GM12878 (cell line): ENCODE results near the gene NACC1. TPM values are rescaled to one million over a fixed set of nuclear protein-coding genes. Genes with fewer than 3 reads are reported as not detected.
A peak's percentile ranks its signal among the peaks of the same experiment; 100 is the strongest.

Source experiments
- ATAC-seq: fragments of 200-7000 bp; cut with Tn5 transposase; 3 replicates; pipeline ENCODE4 v1.9.1; 2020; ENCODE audit warnings: mild to moderate bottlenecking, moderate library complexity
- BruUV-seq: library from RNA; stranded (reverse); fragments of 400-500 nt; replicated peaks from 2 replicates; lab custom pipeline; 2021; lab: Mats Ljungman, UMichigan
- CTCF ChIA-PET: fragments of 300-600 bp; sonication (Branson Sonifier 250); formaldehyde crosslinking; extraction: SDS; loops from one replicate; lab custom pipeline; 2021; ENCODE audit warnings: inconsistent platforms; lab: Yijun Ruan, JAX
- POLR2A ChIA-PET: fragments of 350-600 bp; formaldehyde crosslinking; extraction: SDS; loops from one replicate; lab custom pipeline; 2021; ENCODE audit warnings: inconsistent platforms; lab: Charles Lee
- RAD21 ChIA-PET: fragments of 300-600 bp; sonication (Branson Sonifier 250); formaldehyde crosslinking; loops from one replicate; lab custom pipeline; 2023; ENCODE audit warnings: antibody characterized with exemption; ENCODE audit not compliant: unreplicated experiment; lab: Charles Lee
- SMC1A ChIA-PET: fragments of 300-600 bp; sonication (Branson Sonifier 250); formaldehyde crosslinking; loops from one replicate; lab custom pipeline; 2023; ENCODE audit not compliant: unreplicated experiment, uncharacterized antibody; lab: Charles Lee
- DNase-seq: peaks from one replicate; pipeline ENCODE4 v3.0.0-alpha.2; 2011; ENCODE audit warnings: low read depth, low spot score
- FAIRE-seq: peaks from 3 replicates; lab custom pipeline; 2011; peaks lifted over from hg19 to GRCh38; lab: Jason Lieb, UNC
- H2AFZ ChIP-seq: 2 replicates; pipeline ENCODE4 v1.6.0; 2011; ENCODE audit warnings: low read depth, low read length, control low read depth; ENCODE audit not compliant: control insufficient read depth
- H3K27ac ChIP-seq: 2 replicates; pipeline ENCODE4 v1.5.1; 2011; ENCODE audit warnings: control low read depth; ENCODE audit not compliant: control insufficient read depth, insufficient read depth
- H3K27me3 ChIP-seq, 2 experiments: replicated peaks in 1 of 2; 2 replicates each; pipeline versions ENCODE4 v1.6.0 to v1.6.1; 2011; ENCODE audit warnings: low read length in 1 of 2; ENCODE audit not compliant: control insufficient read depth in 2 of 2, insufficient read depth in 2 of 2
- H3K36me3 ChIP-seq, 2 experiments: 2 replicates each; pipeline ENCODE4 v1.5.1; 2011; ENCODE audit warnings: low read length in 1 of 2; ENCODE audit not compliant: control insufficient read depth in 2 of 2, insufficient read depth in 2 of 2
- H3K4me1 ChIP-seq: 2 replicates; pipeline ENCODE4 v1.6.1; 2011; ENCODE audit warnings: mild to moderate bottlenecking, low read length, moderate library complexity, mixed read lengths; ENCODE audit not compliant: control insufficient read depth, insufficient read depth
- H3K4me2 ChIP-seq: 2 replicates; pipeline ENCODE4 v1.6.0; 2011; ENCODE audit warnings: control low read depth; ENCODE audit not compliant: control insufficient read depth, insufficient read depth
- H3K4me3 ChIP-seq: fragments of 200-600 bp; sonication (generic); 2 replicates; pipeline ENCODE4 v1.5.1; 2016
- H3K79me2 ChIP-seq: 2 replicates; pipeline ENCODE4 v1.6.0; 2011; ENCODE audit warnings: low read length; ENCODE audit not compliant: control insufficient read depth, insufficient read depth
- H3K9ac ChIP-seq: 2 replicates; pipeline ENCODE4 v1.8.0; 2011; ENCODE audit warnings: low read length, control low read depth, mixed read lengths; ENCODE audit not compliant: control insufficient read depth, insufficient read depth
- H3K9me3 ChIP-seq: replicated peaks from 3 replicates; pipeline ENCODE4 v1.5.1; 2011; ENCODE audit warnings: mild to moderate bottlenecking, low read length; ENCODE audit not compliant: control insufficient read depth, insufficient read depth
- H4K20me1 ChIP-seq: 2 replicates; pipeline ENCODE4 v1.6.0; 2011; ENCODE audit not compliant: control insufficient read depth, insufficient read depth
- BMI1 ChIP-seq: fragments of 450-650 bp; IDR thresholded peaks from 2 replicates; pipeline ENCODE4 v1.6.1; 2016; ENCODE audit warnings: mild to moderate bottlenecking, moderate library complexity, borderline replicate concordance
- CBFB ChIP-seq: IDR thresholded peaks from 2 replicates; pipeline ENCODE4 v1.6.1; 2016; ENCODE audit warnings: antibody characterized with exemption, low read depth
- EED ChIP-seq: sonication (generic); IDR thresholded peaks from 2 replicates; pipeline ENCODE4 v1.6.1; 2016; ENCODE audit warnings: antibody characterized with exemption, low read depth
- ETV6 ChIP-seq, 2 experiments: fragments of 450-650 bp in 1 of 2; IDR thresholded peaks in 1 of 2; conservative IDR thresholded peaks in 1 of 2; 2 replicates each; pipeline ENCODE4 v1.6.1; 2014; ENCODE audit warnings: antibody characterized with exemption in 1 of 2, borderline replicate concordance in 1 of 2, low read depth in 1 of 2, mild to moderate bottlenecking in 1 of 2, moderate library complexity in 1 of 2
- GABPA ChIP-seq: IDR thresholded peaks from 2 replicates; pipeline ENCODE4 v1.6.1; 2014; ENCODE audit warnings: antibody characterized with exemption, low read depth, mild to moderate bottlenecking, inconsistent platforms
- GATAD2B ChIP-seq: fragments of 450-650 bp; conservative IDR thresholded peaks from 2 replicates; pipeline ENCODE4 v1.6.1; 2017; ENCODE audit warnings: low read depth, mild to moderate bottlenecking, moderate library complexity
- HDAC6 ChIP-seq: fragments of 200-600 bp; sonication (generic); IDR thresholded peaks from one replicate; pipeline ENCODE4 v1.8.0; 2017; ENCODE audit warnings: antibody characterized with exemption; ENCODE audit not compliant: unreplicated experiment
- RFX5 ChIP-seq: IDR thresholded peaks from 2 replicates; pipeline ENCODE4 v1.6.1; 2011; ENCODE audit warnings: low read depth, low read length, improper control_type of control experiment
- SUZ12 ChIP-seq: fragments of 200-600 bp; sonication (generic); IDR thresholded peaks from one replicate; pipeline ENCODE4 v1.6.1; 2018; ENCODE audit warnings: antibody characterized with exemption, mild to moderate bottlenecking; ENCODE audit not compliant: unreplicated experiment
- TAF1 ChIP-seq: IDR thresholded peaks from 2 replicates; pipeline ENCODE4 v1.6.1; 2011; ENCODE audit warnings: mild to moderate bottlenecking, low read depth, low read length, borderline replicate concordance
- WGBS: methylation state at CpG from one replicate; pipeline ENCODE4 v1.1.6; 2016; ENCODE audit warnings: low lambda C conversion rate; ENCODE audit not compliant: insufficient replicate concordance, insufficient coverage; ENCODE audit errors: missing lambda C conversion rate; 5-methylcytosine and 5-hydroxymethylcytosine counted together
- in situ Hi-C: fragments of 300-500 bp; cut with MboI; formaldehyde crosslinking; loops from 9 replicates; pipeline ENCODE4 v1.14.3; 2018; ENCODE audit warnings: mixed read lengths
- intact Hi-C: fragments of 100-400 bp; cut with micrococcal nuclease; formaldehyde crosslinking; loops from one replicate; pipeline ENCODE4 v1.14.2; 2022; ENCODE audit not compliant: unreplicated experiment
- polyA plus RNA-seq, 11 experiments: library from polyadenylated mRNA; depleted of rRNA in 4 of 11; unstranded in 6 of 11; stranded (reverse) in 5 of 11; fragments of >200 nt; fragmentation: Nextera tagmentation in 4 of 11; fragmentation: Illumina TruSeq in 1 of 11; extraction: Ambion mirVana in 4 of 11; extraction: Trizol in 1 of 11; gene quantifications; 1 replicate in 1 of 11; 2 replicates in 10 of 11; pipeline versions ENCODE4 v1.2.1 to v1.2.3, GENCODE V29; 2011 to 2016; ENCODE audit warnings: inconsistent platforms in 2 of 11, missing spikeins in 2 of 11, low read depth in 1 of 11
- total RNA-seq, 4 experiments: library from RNA; depleted of rRNA in 3 of 4; stranded (reverse); fragments of >200 nt in 3 of 4; fragmentation: Illumina TruSeq in 1 of 4; extraction: Trizol in 1 of 4; gene quantifications; 2 replicates each; pipeline versions ENCODE4 v1.2.1 to v1.2.3, GENCODE V29; 2013 to 2021
- TF ChIP-seq, protein P1 (sequence below): IDR thresholded peaks from 2 replicates; pipeline ENCODE4 v1.6.1; 2012; ENCODE audit warnings: low read depth, low read length, improper control_type of control experiment
- TF ChIP-seq, protein P2 (sequence below), 3 experiments: IDR thresholded peaks in 2 of 3; conservative IDR thresholded peaks in 1 of 3; 2 replicates each; pipeline ENCODE4 v1.5.1; 2011; ENCODE audit warnings: low read depth in 3 of 3, low read length in 3 of 3, mild to moderate bottlenecking in 3 of 3, control low read depth in 2 of 3, moderate library complexity in 2 of 3, inconsistent platforms in 1 of 3, mixed read lengths in 1 of 3; ENCODE audit not compliant: control insufficient read depth in 2 of 3, insufficient read depth in 1 of 3; ENCODE audit errors: extremely low read depth in 1 of 3

NACC1 gene
- total and polyA plus RNA-seq, 10 of the 15 experiments (the other 5 are each of a cell fraction or from before 2014, with no cell fraction given), result 0.18 to 120 (median 19.2) TPM

GRCh38 chr19:13104848-13105711 is 13.0 kb upstream of the NACC1 start:
- BruUV-seq, result TSS peak; percentile 46
- ChIA-PET CTCF (interaction anchor here (0.8 to 3.8 kb wide), 13 partner anchors 8 to 241 kb away, joined by 3 to 13 read pairs (median 4); partner anchors contain the start of gene NACC1), SMC1A (interaction anchor here (0.9 to 2.0 kb wide), 4 partner anchors 13 to 39 kb away, joined by 3 to 6 read pairs (median 4); partner anchors contain the start of gene NACC1), RAD21 (interaction anchor here (0.8 to 3.3 kb wide), 5 partner anchors 10 to 128 kb away, joined by 3 to 18 read pairs (median 3); partner anchors contain the start of gene NACC1), POLR2A (interaction anchor here (2.3 kb wide), 1 partner anchor 12 kb away, joined by 7 read pairs; the partner anchor contains the start of genes NACC1 and TRMT1)
- TF ChIP-seq SUZ12, result no peak
- TF ChIP-seq BMI1, result no peak
- no peak for TF ChIP-seq HDAC6
- TF ChIP-seq EED, result no peak; the same call in 1 of the 2 replicates
- TF ChIP-seq, protein P1, sequence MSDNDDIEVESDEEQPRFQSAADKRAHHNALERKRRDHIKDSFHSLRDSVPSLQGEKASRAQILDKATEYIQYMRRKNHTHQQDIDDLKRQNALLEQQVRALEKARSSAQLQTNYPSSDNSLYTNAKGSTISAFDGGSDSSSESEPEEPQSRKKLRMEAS, result no peak
- TF ChIP-seq GABPA, result peak; percentile 82
- TF ChIP-seq CBFB, result 0 out of 2 replicates have a peak, but pooled peaks have one; percentile 0
- 0 out of 2 replicates have a peak, but pooled peaks have one; percentile 14 for TF ChIP-seq GATAD2B
- TF ChIP-seq, protein P2, sequence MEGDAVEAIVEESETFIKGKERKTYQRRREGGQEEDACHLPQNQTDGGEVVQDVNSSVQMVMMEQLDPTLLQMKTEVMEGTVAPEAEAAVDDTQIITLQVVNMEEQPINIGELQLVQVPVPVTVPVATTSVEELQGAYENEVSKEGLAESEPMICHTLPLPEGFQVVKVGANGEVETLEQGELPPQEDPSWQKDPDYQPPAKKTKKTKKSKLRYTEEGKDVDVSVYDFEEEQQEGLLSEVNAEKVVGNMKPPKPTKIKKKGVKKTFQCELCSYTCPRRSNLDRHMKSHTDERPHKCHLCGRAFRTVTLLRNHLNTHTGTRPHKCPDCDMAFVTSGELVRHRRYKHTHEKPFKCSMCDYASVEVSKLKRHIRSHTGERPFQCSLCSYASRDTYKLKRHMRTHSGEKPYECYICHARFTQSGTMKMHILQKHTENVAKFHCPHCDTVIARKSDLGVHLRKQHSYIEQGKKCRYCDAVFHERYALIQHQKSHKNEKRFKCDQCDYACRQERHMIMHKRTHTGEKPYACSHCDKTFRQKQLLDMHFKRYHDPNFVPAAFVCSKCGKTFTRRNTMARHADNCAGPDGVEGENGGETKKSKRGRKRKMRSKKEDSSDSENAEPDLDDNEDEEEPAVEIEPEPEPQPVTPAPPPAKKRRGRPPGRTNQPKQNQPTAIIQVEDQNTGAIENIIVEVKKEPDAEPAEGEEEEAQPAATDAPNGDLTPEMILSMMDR (IDR thresholded peaks at IDR 0.05 in 2 of 3, conservative IDR thresholded peaks at IDR 0.05 in 1 of 3; ENCODE audit: control insufficient read depth in 2 of 3, extremely low read depth in 1 of 3, insufficient read depth in 1 of 3, low read depth in 3 of 3, low read length in 3 of 3), result 0 out of 6 replicates have a peak, but pooled peaks of 1 of the 3 experiments have one; percentile 3
- TF ChIP-seq RFX5, result no peak
- peak in 1 of 2 experiments; percentile 2; a peak in 1 of 4 replicates for TF ChIP-seq ETV6 (conservative IDR thresholded peaks at IDR 0.05 in 1 of 2, IDR thresholded peaks at IDR 0.05 in 1 of 2; ENCODE audit: borderline replicate concordance in 1 of 2, low read depth in 1 of 2)
- 0 out of 2 replicates have a peak, but pooled peaks have one; percentile 25 for TF ChIP-seq TAF1
- H3K4me3 ChIP-seq, result peak overlapping the region; percentile 61
- peaks cover 34% of the 10 kb centered on the region for H3K4me1 ChIP-seq
- intact Hi-C loops (loop anchor here (5.0 kb wide), 2 partner anchors 47 to 157 kb away; partner anchors contain the start of genes IER2 and STX10), in situ Hi-C loops (no loop called here)
- no peaks in the 10 kb centered on the region for H3K27me3 ChIP-seq
- H3K9ac ChIP-seq, result peak overlapping the region; percentile 68
- no peak for DNase-seq
- 4% methylated on average over 27 of the region's 29 CpGs for WGBS
- no peaks in the 10 kb centered on the region for H4K20me1 ChIP-seq
- peak overlapping the region; percentile 40 for H2AFZ ChIP-seq
- no peak for ATAC-seq
- H3K79me2 ChIP-seq, result peaks cover 5% of the 10 kb centered on the region; the same call in 1 of the 2 replicates
- H3K4me2 ChIP-seq, result peak overlapping the region; percentile 81
- H3K9me3 ChIP-seq, result no peaks in the 10 kb centered on the region; the same call in 2 of the 3 replicates
- FAIRE-seq, result peak; percentile 52
- peak overlapping the region; percentile 90 for H3K27ac ChIP-seq
- peaks cover 2 to 9% of the 10 kb centered on the region in 2 experiments; a peak in 2 of 4 replicates for H3K36me3 ChIP-seq
